H54 (cell line): ENCODE data around the gene SLC44A5.

Source experiments
- DNase-seq: peaks from one replicate; pipeline ENCODE4 v3.0.0; 2011; ENCODE audit warnings: low spot score, mixed read lengths; ENCODE audit not compliant: insufficient read length
- FAIRE-seq: peaks from 3 replicates; lab custom pipeline; 2011; peaks lifted over from hg19 to GRCh38; lab: Jason Lieb, UNC
- POLR2A ChIP-seq: IDR thresholded peaks from 2 replicates; pipeline ENCODE4 v1.6.1; 2011; ENCODE audit warnings: low read depth, mild to moderate bottlenecking, low read length

The SLC44A5 gene

DNA sequence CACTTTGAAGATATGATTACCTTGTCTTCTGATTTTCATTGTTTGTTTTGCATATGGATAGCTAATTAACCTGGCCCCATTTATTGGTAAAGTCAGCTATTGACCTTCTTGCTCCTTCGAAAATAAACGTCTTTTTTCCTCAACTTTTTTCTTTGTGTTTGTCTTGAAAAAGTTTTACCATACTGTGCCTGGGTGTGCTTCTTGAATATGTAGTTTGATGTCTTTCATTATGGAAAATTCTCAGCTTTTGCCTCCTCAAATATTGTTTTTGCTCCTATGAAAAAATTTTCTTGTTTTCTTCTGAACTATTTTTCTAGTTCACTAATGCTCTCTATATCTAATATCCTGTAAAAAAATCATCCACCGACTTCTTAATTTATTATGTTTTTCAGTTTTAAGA, 451.8 kb downstream of the SLC44A5 start:
- TF ChIP-seq POLR2A: no peak
- no peak for DNase-seq
- no peak for FAIRE-seq
